HCT116 (cell line): Measurements from ENCODE around the gene HAX1. TPM values are rescaled to one million over a fixed set of nuclear protein-coding genes. Genes with fewer than 3 reads are reported as not detected.

ENCODE experiments used
- ATAC-seq: fragments of 200-7000 bp; cut with Tn5 transposase; 2 replicates; pipeline ENCODE4 v1.9.1; 2020; ENCODE audit warnings: mild to moderate bottlenecking, moderate library complexity
- BruUV-seq: library from RNA; stranded (reverse); fragments of 400-500 nt; replicated peaks from 2 replicates; lab custom pipeline; 2021; lab: Mats Ljungman, UMichigan
- CTCF ChIA-PET: fragments of 300-600 bp; sonication (Branson Sonifier 250); formaldehyde crosslinking; loops from one replicate; lab custom pipeline; 2021; ENCODE audit warnings: antibody characterized with exemption; lab: Charles Lee
- POLR2A ChIA-PET: fragments of 300-600, 350-600 bp; sonication (Branson Sonifier 250); formaldehyde crosslinking; loops from one replicate; lab custom pipeline; 2021; ENCODE audit warnings: antibody characterized with exemption; lab: Charles Lee
- RAD21 ChIA-PET, 2 experiments: fragments of 300-600 bp; sonication (Branson Sonifier 250); formaldehyde crosslinking; loops; one replicate each; lab custom pipeline; 2023; ENCODE audit warnings: low total read pairs in 2 of 2; ENCODE audit not compliant: uncharacterized antibody in 2 of 2, unreplicated experiment in 2 of 2, low non-redundant PET in 1 of 2; lab: Charles Lee
- DNase-seq: peaks from one replicate; pipeline ENCODE4 v3.0.0-alpha.2; 2010; ENCODE audit warnings: low read depth, low spot score
- H2AFZ ChIP-seq: fragments of 200-600 bp; shearing (Covaris generic), sonication (generic); 2 replicates; pipeline ENCODE4 v1.6.1; 2017; ENCODE audit warnings: low read depth, mixed run types, mixed read lengths, antibody characterized with exemption, low read length; ENCODE audit not compliant: poor library complexity, severe bottlenecking
- H3K27ac ChIP-seq: 2 replicates; pipeline ENCODE4 v1.5.1; 2012; ENCODE audit warnings: low read depth, low read length
- H3K27me3 ChIP-seq: fragments of 200-600 bp; sonication (generic); 2 replicates; pipeline ENCODE4 v1.6.1; 2016; ENCODE audit warnings: mixed run types, low read length, mixed read lengths; ENCODE audit not compliant: insufficient read depth
- H3K36me3 ChIP-seq, 2 experiments: fragments of 200-500 bp in 1 of 2; fragments of 200-600 bp in 1 of 2; sonication (Bioruptor generic) in 1 of 2; sonication (generic) in 1 of 2; 2 replicates each; pipeline versions ENCODE4 v1.5.1 to v1.6.1; 2014 to 2016; ENCODE audit warnings: low read length in 2 of 2, inconsistent platforms in 1 of 2, mixed read lengths in 1 of 2, mixed run types in 1 of 2; ENCODE audit not compliant: insufficient read depth in 2 of 2, control insufficient read depth in 1 of 2
- H3K4me1 ChIP-seq, 2 experiments: fragments of 200-600 bp in 1 of 2; sonication (generic) in 1 of 2; 2 replicates each; pipeline versions ENCODE4 v1.5.1 to v1.6.1; 2012 to 2017; ENCODE audit warnings: low read length in 2 of 2, inconsistent platforms in 1 of 2, mild to moderate bottlenecking in 1 of 2, mixed read lengths in 1 of 2, mixed run types in 1 of 2, moderate library complexity in 1 of 2; ENCODE audit not compliant: insufficient read depth in 2 of 2, control insufficient read depth in 1 of 2
- H3K4me2 ChIP-seq: fragments of 200-600 bp; sonication (generic); 2 replicates; pipeline ENCODE4 v1.6.1; 2017; ENCODE audit warnings: mixed run types, low read length, mixed read lengths
- H3K4me3 ChIP-seq, 2 experiments: fragments of 200-600 bp in 1 of 2; sonication (generic) in 1 of 2; replicated peaks in 1 of 2; 2 replicates each; pipeline ENCODE4 v1.5.1; 2011 to 2016; ENCODE audit warnings: low read length in 2 of 2, control low read depth in 1 of 2, low read depth in 1 of 2, mild to moderate bottlenecking in 1 of 2, mixed read lengths in 1 of 2, mixed run types in 1 of 2
- H3K79me2 ChIP-seq: fragments of 200-600 bp; sonication (generic); 2 replicates; pipeline ENCODE4 v1.6.1; 2017; ENCODE audit warnings: mild to moderate bottlenecking, mixed run types, low read length, moderate library complexity, mixed read lengths; ENCODE audit not compliant: insufficient read depth
- H3K9ac ChIP-seq: fragments of 200-600 bp; sonication (generic); 2 replicates; pipeline ENCODE4 v1.6.1; 2016; ENCODE audit warnings: low read length, mixed read lengths
- H3K9me2 ChIP-seq: fragments of 200-600 bp; sonication (generic), shearing (Covaris generic); 2 replicates; pipeline ENCODE4 v1.6.1; 2017; ENCODE audit warnings: mixed run types, mild to moderate bottlenecking, moderate library complexity; ENCODE audit not compliant: insufficient read depth
- H3K9me3 ChIP-seq, 2 experiments: fragments of 200-500 bp in 1 of 2; fragments of 200-600 bp in 1 of 2; sonication (Bioruptor generic) in 1 of 2; sonication (generic) in 1 of 2; 2 replicates each; pipeline ENCODE4 v1.6.1; 2014 to 2017; ENCODE audit warnings: low read length in 2 of 2, mixed read lengths in 2 of 2, inconsistent platforms in 1 of 2, low read depth in 1 of 2, mild to moderate bottlenecking in 1 of 2, mixed run types in 1 of 2, moderate library complexity in 1 of 2; ENCODE audit not compliant: control insufficient read depth in 1 of 2, insufficient read depth in 1 of 2
- H4K20me1 ChIP-seq: fragments of 200-600 bp; sonication (generic), shearing (Covaris generic); 2 replicates; pipeline ENCODE4 v1.6.1; 2017; ENCODE audit warnings: mixed run types, mild to moderate bottlenecking, moderate library complexity; ENCODE audit not compliant: insufficient read depth
- CBX3 ChIP-seq: IDR thresholded peaks from 2 replicates; pipeline ENCODE4 v1.6.1; 2012; ENCODE audit warnings: low read depth
- CEBPB ChIP-seq: IDR thresholded peaks from 2 replicates; pipeline ENCODE4 v1.6.1; 2012; ENCODE audit warnings: low read depth
- EGR1 ChIP-seq: IDR thresholded peaks from 2 replicates; pipeline ENCODE4 v1.6.1; 2012; ENCODE audit warnings: low read depth
- ELF1 ChIP-seq: IDR thresholded peaks from 2 replicates; pipeline ENCODE4 v1.6.1; 2012; ENCODE audit warnings: low read depth, borderline replicate concordance
- EZH2 ChIP-seq: fragments of 200-600 bp; sonication (generic); IDR thresholded peaks from 2 replicates; pipeline ENCODE4 v1.6.1; 2017; ENCODE audit warnings: antibody characterized with exemption, mixed run types
- EZH2phosphoT487 ChIP-seq: fragments of 200-600 bp; IDR thresholded peaks from 2 replicates; pipeline ENCODE4 v1.6.1; 2018; ENCODE audit warnings: antibody characterized with exemption, borderline replicate concordance
- FOSL1 ChIP-seq: IDR thresholded peaks from 2 replicates; pipeline ENCODE4 v1.6.1; 2012; ENCODE audit warnings: low read depth
- JUND ChIP-seq: IDR thresholded peaks from 2 replicates; pipeline ENCODE4 v1.6.1; 2012
- POLR2A ChIP-seq: IDR thresholded peaks from 2 replicates; pipeline ENCODE4 v1.7.0; 2011; ENCODE audit warnings: borderline replicate concordance; ENCODE audit not compliant: insufficient read depth, insufficient read length; ENCODE audit errors: extremely low read depth
- POLR2AphosphoS5 ChIP-seq: IDR thresholded peaks from 2 replicates; pipeline ENCODE4 v1.6.1; 2011; ENCODE audit warnings: mild to moderate bottlenecking, low read depth, low read length, moderate library complexity
- RAD21 ChIP-seq: IDR thresholded peaks from 2 replicates; pipeline ENCODE4 v1.6.1; 2012; ENCODE audit warnings: low read depth, mild to moderate bottlenecking
- SIN3A ChIP-seq: IDR thresholded peaks from 2 replicates; pipeline ENCODE4 v1.6.1; 2012; ENCODE audit warnings: low read depth
- SP1 ChIP-seq: IDR thresholded peaks from 2 replicates; pipeline ENCODE4 v1.6.1; 2012; ENCODE audit warnings: low read depth
- ZFX ChIP-seq: fragments of 450-650 bp; IDR thresholded peaks from 2 replicates; pipeline ENCODE4 v1.6.1; 2017
- ZNF274 ChIP-seq: fragments of 200-500 bp; sonication (Bioruptor generic); IDR thresholded peaks from 2 replicates; pipeline ENCODE4 v1.6.1; 2014; ENCODE audit warnings: mild to moderate bottlenecking, low read depth, low read length, inconsistent platforms
- intact Hi-C: fragments of 100-400 bp; cut with micrococcal nuclease; formaldehyde crosslinking; loops from 2 replicates; pipeline ENCODE4 v1.10.0; 2022
- total RNA-seq: library from RNA; stranded (reverse); gene quantifications from one replicate; pipeline ENCODE4 v1.2.1, GENCODE V29; 2021; ENCODE audit not compliant: unreplicated experiment
- TF ChIP-seq, protein P1 (sequence below): IDR thresholded peaks from 2 replicates; pipeline ENCODE4 v1.6.1; 2012
- TF ChIP-seq, protein P2 (sequence below): IDR thresholded peaks from 2 replicates; pipeline ENCODE4 v1.6.1; 2011; ENCODE audit warnings: mild to moderate bottlenecking, low read length, moderate library complexity; ENCODE audit not compliant: insufficient replicate concordance; ENCODE audit errors: extremely low read depth
- TF ChIP-seq, protein P3 (sequence below): IDR thresholded peaks from 2 replicates; pipeline ENCODE4 v1.6.1; 2012; ENCODE audit warnings: low read depth
- TF ChIP-seq, protein P4 (sequence below): IDR thresholded peaks from 2 replicates; pipeline ENCODE4 v1.6.1; 2012

HAX1 gene
- total RNA-seq, 1 experiment from 2014 or later: 93.6 TPM

DNA sequence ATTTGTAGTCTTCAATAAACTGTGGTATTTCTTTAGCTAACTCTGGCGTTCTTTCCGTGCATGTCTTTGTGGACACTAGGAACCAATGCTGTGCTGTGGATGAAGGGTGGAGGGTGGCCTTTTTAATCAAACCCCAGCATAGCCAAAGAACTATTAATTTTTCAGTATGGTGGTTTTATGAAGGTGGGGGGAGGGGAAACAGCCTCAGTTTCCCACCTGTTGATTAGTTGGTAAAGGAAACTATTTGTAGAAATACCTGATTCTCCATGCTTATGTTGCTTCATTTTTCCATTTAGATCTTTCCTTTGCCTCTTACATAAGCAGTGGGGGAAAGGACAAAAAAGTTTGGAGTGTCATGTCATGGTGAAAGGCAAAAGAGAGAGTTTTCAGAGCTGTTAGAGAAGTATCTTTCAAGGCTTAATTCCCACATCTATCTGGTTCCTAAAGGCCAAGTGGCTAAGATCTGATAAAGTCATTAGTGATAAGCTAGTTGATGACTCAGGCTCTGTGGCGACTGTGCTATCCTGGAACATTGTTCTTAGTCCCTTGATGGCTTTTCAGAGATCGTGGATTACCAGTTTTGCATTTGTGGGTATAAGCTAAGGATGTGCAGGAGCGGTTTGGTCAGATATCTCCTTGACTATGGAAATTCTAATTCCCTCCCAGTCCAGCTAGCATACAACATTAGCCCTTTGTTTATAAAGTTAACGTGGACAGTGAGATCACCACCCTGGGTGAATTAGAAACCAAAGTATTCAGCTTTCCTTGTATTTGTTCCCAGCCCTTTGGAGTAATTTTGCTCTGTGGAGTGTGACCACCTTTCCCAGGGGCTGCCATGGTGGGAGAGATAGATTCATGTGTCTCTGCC is 8.7 kb upstream of the HAX1 start:
- no peak overlapping the region for H3K27ac ChIP-seq
- DNase-seq: no peak
- ATAC-seq: no peak
- H3K79me2 ChIP-seq: peaks cover 14% of the 10 kb centered on the region; the same call in 1 of the 2 replicates
- no peaks in the 10 kb centered on the region for H3K9me3 ChIP-seq
- peaks cover 49 to 57% of the 10 kb centered on the region in 2 experiments for H3K36me3 ChIP-seq
- intact Hi-C loops: loop anchor here (5.0 kb wide), 1 partner anchor 36 kb away; no protein-coding TSS in a partner anchor
- H3K4me1 ChIP-seq: no peaks in the 10 kb centered on the region
- no peak overlapping the region for H3K9ac ChIP-seq
- H4K20me1 ChIP-seq: peaks cover 4% of the 10 kb centered on the region; the same call in 1 of the 2 replicates
- no peak overlapping the region for H2AFZ ChIP-seq
- ChIA-PET RAD21 (no interaction called here), CTCF (interaction anchor here (1.0 kb wide), 1 partner anchor 64 kb away, joined by 3 read pairs; no protein-coding TSS in a partner anchor)
- no TSS peak for BruUV-seq
- H3K4me3 ChIP-seq: no peak overlapping the region
- no peaks in the 10 kb centered on the region for H3K27me3 ChIP-seq
- no peak for TF ChIP-seq CEBPB
- no peak for TF ChIP-seq FOSL1
- no peak for TF ChIP-seq EZH2
- TF ChIP-seq, protein P1, sequence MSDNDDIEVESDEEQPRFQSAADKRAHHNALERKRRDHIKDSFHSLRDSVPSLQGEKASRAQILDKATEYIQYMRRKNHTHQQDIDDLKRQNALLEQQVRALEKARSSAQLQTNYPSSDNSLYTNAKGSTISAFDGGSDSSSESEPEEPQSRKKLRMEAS: no peak
- no peak for TF ChIP-seq EZH2phosphoT487
- no peak for TF ChIP-seq RAD21
- TF ChIP-seq POLR2AphosphoS5: no peak
- no peak for TF ChIP-seq CBX3
- TF ChIP-seq JUND: no peak
- TF ChIP-seq SP1: no peak
- no peak for TF ChIP-seq EGR1
- no peak for TF ChIP-seq ZNF274
- TF ChIP-seq, protein P2, sequence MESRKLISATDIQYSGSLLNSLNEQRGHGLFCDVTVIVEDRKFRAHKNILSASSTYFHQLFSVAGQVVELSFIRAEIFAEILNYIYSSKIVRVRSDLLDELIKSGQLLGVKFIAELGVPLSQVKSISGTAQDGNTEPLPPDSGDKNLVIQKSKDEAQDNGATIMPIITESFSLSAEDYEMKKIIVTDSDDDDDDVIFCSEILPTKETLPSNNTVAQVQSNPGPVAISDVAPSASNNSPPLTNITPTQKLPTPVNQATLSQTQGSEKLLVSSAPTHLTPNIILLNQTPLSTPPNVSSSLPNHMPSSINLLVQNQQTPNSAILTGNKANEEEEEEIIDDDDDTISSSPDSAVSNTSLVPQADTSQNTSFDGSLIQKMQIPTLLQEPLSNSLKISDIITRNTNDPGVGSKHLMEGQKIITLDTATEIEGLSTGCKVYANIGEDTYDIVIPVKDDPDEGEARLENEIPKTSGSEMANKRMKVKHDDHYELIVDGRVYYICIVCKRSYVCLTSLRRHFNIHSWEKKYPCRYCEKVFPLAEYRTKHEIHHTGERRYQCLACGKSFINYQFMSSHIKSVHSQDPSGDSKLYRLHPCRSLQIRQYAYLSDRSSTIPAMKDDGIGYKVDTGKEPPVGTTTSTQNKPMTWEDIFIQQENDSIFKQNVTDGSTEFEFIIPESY: no peak
- no peak for TF ChIP-seq SIN3A
- no peak for TF ChIP-seq POLR2A
- TF ChIP-seq ZFX: no peak
- TF ChIP-seq, protein P3, sequence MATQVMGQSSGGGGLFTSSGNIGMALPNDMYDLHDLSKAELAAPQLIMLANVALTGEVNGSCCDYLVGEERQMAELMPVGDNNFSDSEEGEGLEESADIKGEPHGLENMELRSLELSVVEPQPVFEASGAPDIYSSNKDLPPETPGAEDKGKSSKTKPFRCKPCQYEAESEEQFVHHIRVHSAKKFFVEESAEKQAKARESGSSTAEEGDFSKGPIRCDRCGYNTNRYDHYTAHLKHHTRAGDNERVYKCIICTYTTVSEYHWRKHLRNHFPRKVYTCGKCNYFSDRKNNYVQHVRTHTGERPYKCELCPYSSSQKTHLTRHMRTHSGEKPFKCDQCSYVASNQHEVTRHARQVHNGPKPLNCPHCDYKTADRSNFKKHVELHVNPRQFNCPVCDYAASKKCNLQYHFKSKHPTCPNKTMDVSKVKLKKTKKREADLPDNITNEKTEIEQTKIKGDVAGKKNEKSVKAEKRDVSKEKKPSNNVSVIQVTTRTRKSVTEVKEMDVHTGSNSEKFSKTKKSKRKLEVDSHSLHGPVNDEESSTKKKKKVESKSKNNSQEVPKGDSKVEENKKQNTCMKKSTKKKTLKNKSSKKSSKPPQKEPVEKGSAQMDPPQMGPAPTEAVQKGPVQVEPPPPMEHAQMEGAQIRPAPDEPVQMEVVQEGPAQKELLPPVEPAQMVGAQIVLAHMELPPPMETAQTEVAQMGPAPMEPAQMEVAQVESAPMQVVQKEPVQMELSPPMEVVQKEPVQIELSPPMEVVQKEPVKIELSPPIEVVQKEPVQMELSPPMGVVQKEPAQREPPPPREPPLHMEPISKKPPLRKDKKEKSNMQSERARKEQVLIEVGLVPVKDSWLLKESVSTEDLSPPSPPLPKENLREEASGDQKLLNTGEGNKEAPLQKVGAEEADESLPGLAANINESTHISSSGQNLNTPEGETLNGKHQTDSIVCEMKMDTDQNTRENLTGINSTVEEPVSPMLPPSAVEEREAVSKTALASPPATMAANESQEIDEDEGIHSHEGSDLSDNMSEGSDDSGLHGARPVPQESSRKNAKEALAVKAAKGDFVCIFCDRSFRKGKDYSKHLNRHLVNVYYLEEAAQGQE: no peak
- TF ChIP-seq, protein P4, sequence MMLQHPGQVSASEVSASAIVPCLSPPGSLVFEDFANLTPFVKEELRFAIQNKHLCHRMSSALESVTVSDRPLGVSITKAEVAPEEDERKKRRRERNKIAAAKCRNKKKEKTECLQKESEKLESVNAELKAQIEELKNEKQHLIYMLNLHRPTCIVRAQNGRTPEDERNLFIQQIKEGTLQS: no peak
- TF ChIP-seq ELF1: no peak
- TF ChIP-seq, all 23 proteins: peak for 0
- POLR2A ChIA-PET: no interaction called here
- no peak overlapping the region for H3K4me2 ChIP-seq
- H3K9me2 ChIP-seq: no peaks in the 10 kb centered on the region
